PC-9 (cell line): Measurements from ENCODE around the gene SDC1. TPM values are rescaled to one million over a fixed set of nuclear protein-coding genes. Genes with fewer than 3 reads are reported as not detected.
A peak's percentile ranks its signal among the peaks of the same experiment; 100 is the strongest.

Experiments used
- BruUV-seq: library from RNA; stranded (reverse); fragments of 400-500 nt; replicated peaks from 2 replicates; lab custom pipeline; 2021; lab: Mats Ljungman, UMichigan
- CTCF ChIA-PET: fragments of 300-600 bp; sonication (Branson Sonifier 250); formaldehyde crosslinking; loops from one replicate; lab custom pipeline; 2022; ENCODE audit warnings: antibody characterized with exemption; lab: Charles Lee
- POLR2A ChIA-PET: fragments of 300-600 bp; sonication (Branson Sonifier 250); formaldehyde crosslinking; loops from one replicate; lab custom pipeline; 2022; ENCODE audit warnings: antibody characterized with exemption; ENCODE audit not compliant: unreplicated experiment; lab: Charles Lee
- DNase-seq, 2 experiments: peaks; one replicate each; pipeline versions ENCODE4 v3.0.0 to v3.0.0-alpha.2; 2015 to 2022; ENCODE audit warnings: mixed read lengths in 1 of 2
- H2AFZ ChIP-seq: fragments of 200-600 bp; sonication (generic); 2 replicates; pipeline ENCODE4 v1.8.1; 2017; ENCODE audit warnings: antibody characterized with exemption
- H3F3A ChIP-seq: fragments of 200-600 bp; sonication (generic); 2 replicates; pipeline ENCODE4 v1.8.1; 2017; ENCODE audit warnings: antibody characterized with exemption, mild to moderate bottlenecking, low read depth; ENCODE audit not compliant: insufficient read depth
- H3K27ac ChIP-seq: fragments of 200-600 bp; sonication (generic); 2 replicates; pipeline ENCODE4 v1.6.1; 2016; ENCODE audit warnings: mixed run types
- H3K27me3 ChIP-seq: fragments of 200-600 bp; sonication (generic); 2 replicates; pipeline ENCODE4 v1.6.1; 2016; ENCODE audit warnings: low read depth, mixed run types; ENCODE audit not compliant: insufficient read depth
- H3K36me3 ChIP-seq: fragments of 200-600 bp; sonication (generic); 2 replicates; pipeline ENCODE4 v1.6.1; 2016; ENCODE audit warnings: low read depth, mixed run types
- H3K4me1 ChIP-seq: fragments of 200-600 bp; sonication (generic); replicated peaks from 2 replicates; pipeline ENCODE4 v1.6.1; 2016; ENCODE audit warnings: mixed run types; ENCODE audit not compliant: insufficient read depth
- H3K4me2 ChIP-seq: fragments of 200-600 bp; sonication (generic); 2 replicates; pipeline ENCODE4 v1.6.1; 2017; ENCODE audit warnings: mixed run types
- H3K4me3 ChIP-seq: fragments of 200-600 bp; sonication (generic); 2 replicates; pipeline ENCODE4 v1.6.1; 2016; ENCODE audit warnings: mixed run types
- H3K79me2 ChIP-seq: fragments of 200-600 bp; sonication (generic); 2 replicates; pipeline ENCODE4 v1.6.1; 2017; ENCODE audit warnings: low read depth, mixed run types
- H3K9me2 ChIP-seq: fragments of 200-600 bp; sonication (generic); 2 replicates; pipeline ENCODE4 v1.8.1; 2017; ENCODE audit warnings: mild to moderate bottlenecking; ENCODE audit not compliant: insufficient read depth
- H3K9me3 ChIP-seq: fragments of 200-600 bp; sonication (generic); 2 replicates; pipeline ENCODE4 v1.8.1; 2016; ENCODE audit warnings: low read depth; ENCODE audit not compliant: insufficient read depth
- H4K20me1 ChIP-seq: fragments of 200-600 bp; sonication (generic); 2 replicates; pipeline ENCODE4 v1.8.1; 2017; ENCODE audit not compliant: insufficient read depth
- EZH2 ChIP-seq: fragments of 200-600 bp; sonication (generic); IDR thresholded peaks from 2 replicates; pipeline ENCODE4 v1.8.0; 2017; ENCODE audit warnings: antibody characterized with exemption, low read depth
- intact Hi-C: fragments of 100-400 bp; cut with micrococcal nuclease; formaldehyde crosslinking; loops from one replicate; pipeline ENCODE4 v1.10.0; 2022; ENCODE audit not compliant: unreplicated experiment
- total RNA-seq: library from RNA; stranded (reverse); gene quantifications from 2 replicates; pipeline ENCODE4 v1.2.3, GENCODE V29; 2021
- TF ChIP-seq, protein P1 (sequence below): fragments of 200-600 bp; sonication (generic); conservative IDR thresholded peaks from 2 replicates; pipeline ENCODE4 v1.6.1; 2017; ENCODE audit warnings: mixed run types, antibody characterized with exemption, mild to moderate bottlenecking, moderate library complexity

SDC1 gene
- total RNA-seq, 1 experiment from 2014 or later, result 128 TPM

DNA sequence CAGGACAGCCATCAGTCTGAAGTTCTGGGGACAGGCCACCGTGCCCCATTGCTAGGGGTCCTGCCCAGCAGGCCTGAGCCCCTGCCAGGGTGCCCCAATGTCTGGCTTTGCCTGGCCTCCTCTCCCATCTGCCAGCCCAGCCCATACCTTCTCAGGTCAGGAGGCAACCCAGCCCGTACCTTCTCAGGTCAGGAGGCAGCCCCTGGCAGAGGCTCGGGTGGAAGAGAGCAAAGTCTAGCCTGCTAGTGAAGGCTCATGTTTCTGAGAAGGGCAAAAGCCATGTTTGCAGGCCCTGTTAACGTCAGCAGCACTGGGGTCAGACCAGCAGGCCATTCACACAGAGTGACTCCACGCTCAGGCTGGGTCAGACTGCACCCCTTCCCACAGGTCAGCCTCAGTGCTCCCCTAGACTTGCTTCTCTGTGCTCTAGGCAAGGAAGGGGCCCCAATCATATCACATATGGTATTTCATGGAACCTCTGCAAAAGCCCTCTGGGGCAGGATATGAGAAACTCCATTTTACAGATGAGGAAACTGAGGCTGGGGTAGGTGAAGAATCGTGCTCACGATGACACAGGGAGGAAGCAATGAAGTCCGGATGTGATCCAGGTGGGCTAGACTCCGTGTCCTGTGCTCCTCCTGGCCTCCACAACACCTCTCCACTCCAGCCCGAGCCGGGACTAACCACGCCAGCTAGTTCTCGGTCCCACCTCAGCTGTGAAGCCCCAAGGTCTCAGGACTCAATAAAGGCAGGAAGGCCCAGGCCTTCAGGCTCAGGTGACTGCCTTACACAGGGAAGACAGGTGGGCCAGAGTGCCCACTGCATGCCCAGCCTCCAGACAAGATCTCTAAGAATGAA lies 9.5 kb downstream of the SDC1 start:
- no peak overlapping the region for H3K27ac ChIP-seq
- H3K9me3 ChIP-seq, result no peaks in the 10 kb centered on the region
- H3K27me3 ChIP-seq, result no peaks in the 10 kb centered on the region
- no peak overlapping the region for H2AFZ ChIP-seq
- H3K4me2 ChIP-seq, result no peak overlapping the region
- intact Hi-C loops, result no loop called here
- no peak overlapping the region for H3K4me3 ChIP-seq
- H4K20me1 ChIP-seq, result no peaks in the 10 kb centered on the region
- DNase-seq, result no peak
- BruUV-seq, result no TSS peak
- ChIA-PET CTCF (no interaction called here), POLR2A (interaction anchor here (0.6 kb wide), 1 partner anchor 71 kb away, joined by 3 read pairs; no protein-coding TSS in a partner anchor)
- TF ChIP-seq EZH2, result no peak
- TF ChIP-seq, protein P1, sequence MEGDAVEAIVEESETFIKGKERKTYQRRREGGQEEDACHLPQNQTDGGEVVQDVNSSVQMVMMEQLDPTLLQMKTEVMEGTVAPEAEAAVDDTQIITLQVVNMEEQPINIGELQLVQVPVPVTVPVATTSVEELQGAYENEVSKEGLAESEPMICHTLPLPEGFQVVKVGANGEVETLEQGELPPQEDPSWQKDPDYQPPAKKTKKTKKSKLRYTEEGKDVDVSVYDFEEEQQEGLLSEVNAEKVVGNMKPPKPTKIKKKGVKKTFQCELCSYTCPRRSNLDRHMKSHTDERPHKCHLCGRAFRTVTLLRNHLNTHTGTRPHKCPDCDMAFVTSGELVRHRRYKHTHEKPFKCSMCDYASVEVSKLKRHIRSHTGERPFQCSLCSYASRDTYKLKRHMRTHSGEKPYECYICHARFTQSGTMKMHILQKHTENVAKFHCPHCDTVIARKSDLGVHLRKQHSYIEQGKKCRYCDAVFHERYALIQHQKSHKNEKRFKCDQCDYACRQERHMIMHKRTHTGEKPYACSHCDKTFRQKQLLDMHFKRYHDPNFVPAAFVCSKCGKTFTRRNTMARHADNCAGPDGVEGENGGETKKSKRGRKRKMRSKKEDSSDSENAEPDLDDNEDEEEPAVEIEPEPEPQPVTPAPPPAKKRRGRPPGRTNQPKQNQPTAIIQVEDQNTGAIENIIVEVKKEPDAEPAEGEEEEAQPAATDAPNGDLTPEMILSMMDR, result no peak
- H3K36me3 ChIP-seq, result no peaks in the 10 kb centered on the region
- no peaks in the 10 kb centered on the region for H3K9me2 ChIP-seq
- H3K79me2 ChIP-seq, result peaks cover 35% of the 10 kb centered on the region
- H3F3A ChIP-seq, result peaks cover 11% of the 10 kb centered on the region; the same call in 1 of the 2 replicates
- H3K4me1 ChIP-seq, result peaks cover 28% of the 10 kb centered on the region

GRCh38 chr2:20214566-20215182 lies 10.3 kb downstream of the SDC1 start:
- ChIA-PET CTCF (no interaction called here), POLR2A (interaction anchor here (0.6 to 0.7 kb wide), 4 partner anchors 17 to 70 kb away, joined by 3 read pairs; no protein-coding TSS in a partner anchor)
- H3K9me3 ChIP-seq, result no peaks in the 10 kb centered on the region
- peaks cover 26% of the 10 kb centered on the region for H3K4me1 ChIP-seq
- H3K9me2 ChIP-seq, result no peaks in the 10 kb centered on the region
- H2AFZ ChIP-seq, result no peak overlapping the region
- no peaks in the 10 kb centered on the region for H4K20me1 ChIP-seq
- intact Hi-C loops, result no loop called here
- H3K79me2 ChIP-seq, result peaks cover 28% of the 10 kb centered on the region
- no peaks in the 10 kb centered on the region for H3K36me3 ChIP-seq
- no TSS peak for BruUV-seq
- H3K27ac ChIP-seq, result no peak overlapping the region
- peaks cover 11% of the 10 kb centered on the region; the same call in 1 of the 2 replicates for H3F3A ChIP-seq
- no peak for TF ChIP-seq EZH2
- TF ChIP-seq, protein P1, result no peak
- no peak overlapping the region for H3K4me3 ChIP-seq
- H3K27me3 ChIP-seq, result no peaks in the 10 kb centered on the region
- H3K4me2 ChIP-seq, result no peak overlapping the region
- no peak for DNase-seq

- H3K4me3 ChIP-seq, result no peak overlapping the region
- H3K27me3 ChIP-seq, result no peaks in the 10 kb centered on the region
- H3K36me3 ChIP-seq, result no peaks in the 10 kb centered on the region
- no peaks in the 10 kb centered on the region for H4K20me1 ChIP-seq
- no peak overlapping the region for H2AFZ ChIP-seq
- CTCF ChIA-PET, result no interaction called here
- H3K4me1 ChIP-seq, result peaks cover 26% of the 10 kb centered on the region
- H3K27ac ChIP-seq, result 0 out of 2 replicates have a peak overlapping the region, but pooled peaks have one; percentile 30
- no TSS peak for BruUV-seq
- POLR2A ChIA-PET, result interaction anchor here (0.6 to 0.7 kb wide), 3 partner anchors 17 to 64 kb away, joined by 3 read pairs; no protein-coding TSS in a partner anchor
- peak overlapping the region; percentile 26 for H3K4me2 ChIP-seq
- no peaks in the 10 kb centered on the region for H3K9me3 ChIP-seq
- no peaks in the 10 kb centered on the region for H3K9me2 ChIP-seq
- peaks cover 11% of the 10 kb centered on the region; the same call in 1 of the 2 replicates for H3F3A ChIP-seq
- no peak for TF ChIP-seq EZH2
- TF ChIP-seq, protein P1, result no peak
- DNase-seq, result no peak
- peaks cover 21% of the 10 kb centered on the region for H3K79me2 ChIP-seq
- intact Hi-C loops, result no loop called here
Observed at GRCh38 chr2:20213651-20214565, 11.0 kb downstream of the SDC1 start.
